Neural progenitor cell (in vitro differentiated cells): ENCODE results near the gene ASXL3. TPM values are rescaled to one million over a fixed set of nuclear protein-coding genes. Genes with fewer than 3 reads are reported as not detected.

Experiments
- DNase-seq: peaks from one replicate; pipeline ENCODE4 v3.0.0-alpha.2; 2016; ENCODE audit warnings: low spot score
- H2AFZ ChIP-seq: fragments of 200-600 bp; sonication (generic); replicated peaks from 2 replicates; pipeline ENCODE4 v1.6.1; 2016; ENCODE audit warnings: antibody characterized with exemption
- H3F3A ChIP-seq: fragments of 200-600 bp; sonication (generic); 2 replicates; pipeline ENCODE4 v1.6.1; 2016; ENCODE audit warnings: antibody characterized with exemption, low read depth
- H3K27ac ChIP-seq: fragments of 200-600 bp; sonication (generic); 2 replicates; pipeline ENCODE4 v1.5.1; 2016; ENCODE audit warnings: mild to moderate bottlenecking
- H3K27me3 ChIP-seq: fragments of 200-600 bp; sonication (generic); 2 replicates; pipeline ENCODE4 v1.6.1; 2016; ENCODE audit warnings: mild to moderate bottlenecking, moderate library complexity
- H3K36me3 ChIP-seq: fragments of 200-600 bp; sonication (generic); 2 replicates; pipeline ENCODE4 v1.5.1; 2016
- H3K4me1 ChIP-seq: fragments of 200-600 bp; sonication (generic); 2 replicates; pipeline ENCODE4 v1.6.1; 2016; ENCODE audit warnings: mixed run types
- H3K4me2 ChIP-seq: fragments of 200-600 bp; sonication (generic); 2 replicates; pipeline ENCODE4 v1.6.1; 2016
- H3K4me3 ChIP-seq: fragments of 200-600 bp; sonication (generic); 2 replicates; pipeline ENCODE4 v1.5.1; 2016
- H3K79me2 ChIP-seq: fragments of 200-600 bp; sonication (generic); 2 replicates; pipeline ENCODE4 v1.6.1; 2016; ENCODE audit warnings: low read depth
- H3K9ac ChIP-seq: fragments of 200-600 bp; sonication (generic); 2 replicates; pipeline ENCODE4 v1.6.1; 2016
- H3K9me3 ChIP-seq: fragments of 200-600 bp; sonication (generic); 2 replicates; pipeline ENCODE4 v1.5.1; 2016; ENCODE audit warnings: low read depth
- H4K20me1 ChIP-seq: fragments of 200-600 bp; sonication (generic); 2 replicates; pipeline ENCODE4 v1.6.1; 2016; ENCODE audit warnings: low read depth
- H3K27ac Mint-ChIP-seq: 3 replicates; pipeline ENCODE4 v1.8.0; 2021; ENCODE audit warnings: mixed read lengths
- H3K27me3 Mint-ChIP-seq: 2 replicates; pipeline ENCODE4 v1.8.0; 2022; ENCODE audit warnings: low read depth, mild to moderate bottlenecking, inconsistent platforms, moderate library complexity, mixed read lengths; ENCODE audit not compliant: insufficient read depth
- H3K36me3 Mint-ChIP-seq: 3 replicates; pipeline ENCODE4 v1.8.0; 2021; ENCODE audit warnings: mixed read lengths
- H3K4me1 Mint-ChIP-seq: 3 replicates; pipeline ENCODE4 v1.8.0; 2021; ENCODE audit warnings: mixed read lengths
- H3K4me3 Mint-ChIP-seq: 3 replicates; pipeline ENCODE4 v1.8.0; 2021; ENCODE audit warnings: mild to moderate bottlenecking, moderate library complexity, mixed read lengths
- H3K9me3 Mint-ChIP-seq: 3 replicates; pipeline ENCODE4 v1.8.0; 2020; ENCODE audit warnings: mixed read lengths
- EZH2 ChIP-seq: fragments of 200-600 bp; sonication (generic); IDR thresholded peaks from 2 replicates; pipeline ENCODE4 v1.6.1; 2017; ENCODE audit warnings: antibody characterized with exemption, mild to moderate bottlenecking, moderate library complexity
- EZH2phosphoT487 ChIP-seq: fragments of 200-600 bp; sonication (generic); IDR thresholded peaks from 2 replicates; pipeline ENCODE4 v1.6.1; 2017; ENCODE audit warnings: antibody characterized with exemption
- total RNA-seq: library from RNA; depleted of rRNA; stranded (reverse); fragments of >200 nt; gene quantifications from 2 replicates; pipeline ENCODE4 v1.2.3, GENCODE V29; 2015; ENCODE audit warnings: low replicate concordance
- TF ChIP-seq, protein P1 (sequence below): fragments of 200-600 bp; sonication (generic); IDR thresholded peaks from 2 replicates; pipeline ENCODE4 v1.5.1; 2017; ENCODE audit warnings: antibody characterized with exemption, mild to moderate bottlenecking

ASXL3 gene
- total RNA-seq, 1 donor from 2014 or later, result 5.1 TPM

DNA sequence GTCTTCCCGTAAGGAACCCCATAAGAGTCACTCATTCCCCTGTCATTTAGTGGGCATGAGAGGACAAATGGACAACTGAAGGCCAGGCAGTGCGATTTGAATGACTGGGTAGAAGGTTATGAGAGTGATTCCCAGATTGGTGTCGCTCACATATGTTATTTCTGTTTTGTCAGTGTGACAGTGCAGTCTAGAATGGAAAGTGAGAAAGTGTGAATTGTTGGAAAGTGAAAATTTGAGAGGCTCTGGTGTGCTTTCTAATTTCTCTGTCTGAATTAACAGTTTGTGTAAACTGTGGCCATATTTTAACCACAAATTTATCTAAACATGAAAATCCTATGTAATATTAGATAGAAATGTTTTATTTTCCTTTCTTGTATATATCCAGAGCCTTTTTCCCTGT, 49.1 kb downstream of the ASXL3 start:
- H3K9me3 ChIP-seq, result no peaks in the 10 kb centered on the region
- H3K27me3 Mint-ChIP-seq, result no peaks in the 10 kb centered on the region
- H3K4me3 ChIP-seq, result no peak overlapping the region
- no peaks in the 10 kb centered on the region for H3K9me3 Mint-ChIP-seq
- no peaks in the 10 kb centered on the region for H3K4me1 Mint-ChIP-seq
- no peaks in the 10 kb centered on the region for H3F3A ChIP-seq
- no peak overlapping the region for H3K27ac Mint-ChIP-seq
- no peaks in the 10 kb centered on the region for H3K4me1 ChIP-seq
- no peak overlapping the region for H2AFZ ChIP-seq
- no peaks in the 10 kb centered on the region for H3K79me2 ChIP-seq
- no peak overlapping the region for H3K27ac ChIP-seq
- H3K27me3 ChIP-seq, result no peaks in the 10 kb centered on the region
- no peak overlapping the region for H3K4me2 ChIP-seq
- H3K36me3 ChIP-seq, result no peaks in the 10 kb centered on the region
- no peak for DNase-seq
- H4K20me1 ChIP-seq, result no peaks in the 10 kb centered on the region
- peaks cover 7% of the 10 kb centered on the region for H3K36me3 Mint-ChIP-seq
- no peak overlapping the region for H3K4me3 Mint-ChIP-seq
- TF ChIP-seq EZH2 (no peak), EZH2phosphoT487 (no peak)
- TF ChIP-seq, protein P1, sequence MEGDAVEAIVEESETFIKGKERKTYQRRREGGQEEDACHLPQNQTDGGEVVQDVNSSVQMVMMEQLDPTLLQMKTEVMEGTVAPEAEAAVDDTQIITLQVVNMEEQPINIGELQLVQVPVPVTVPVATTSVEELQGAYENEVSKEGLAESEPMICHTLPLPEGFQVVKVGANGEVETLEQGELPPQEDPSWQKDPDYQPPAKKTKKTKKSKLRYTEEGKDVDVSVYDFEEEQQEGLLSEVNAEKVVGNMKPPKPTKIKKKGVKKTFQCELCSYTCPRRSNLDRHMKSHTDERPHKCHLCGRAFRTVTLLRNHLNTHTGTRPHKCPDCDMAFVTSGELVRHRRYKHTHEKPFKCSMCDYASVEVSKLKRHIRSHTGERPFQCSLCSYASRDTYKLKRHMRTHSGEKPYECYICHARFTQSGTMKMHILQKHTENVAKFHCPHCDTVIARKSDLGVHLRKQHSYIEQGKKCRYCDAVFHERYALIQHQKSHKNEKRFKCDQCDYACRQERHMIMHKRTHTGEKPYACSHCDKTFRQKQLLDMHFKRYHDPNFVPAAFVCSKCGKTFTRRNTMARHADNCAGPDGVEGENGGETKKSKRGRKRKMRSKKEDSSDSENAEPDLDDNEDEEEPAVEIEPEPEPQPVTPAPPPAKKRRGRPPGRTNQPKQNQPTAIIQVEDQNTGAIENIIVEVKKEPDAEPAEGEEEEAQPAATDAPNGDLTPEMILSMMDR, result no peak
- no peak overlapping the region for H3K9ac ChIP-seq

DNA sequence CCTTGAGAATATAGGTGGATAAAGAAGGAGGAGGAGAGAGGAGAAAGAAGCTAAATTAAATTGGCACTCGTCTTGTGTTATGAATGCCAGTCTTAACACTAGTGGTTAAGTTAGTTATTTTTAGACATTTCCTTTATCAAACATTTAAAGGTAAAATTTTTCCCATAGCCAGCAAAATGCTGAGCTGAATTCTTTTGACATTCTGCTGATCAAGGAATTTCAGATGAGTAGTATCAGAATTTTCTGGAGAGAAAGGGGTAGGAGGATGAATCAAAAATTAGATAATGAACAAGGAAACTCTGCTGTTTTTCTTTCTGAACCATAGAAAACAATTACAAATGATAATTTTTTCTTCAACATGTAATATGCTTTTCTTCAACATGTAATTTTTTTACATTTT, 52.5 kb downstream of the ASXL3 start:
- no peak overlapping the region for H3K4me3 Mint-ChIP-seq
- H3K9me3 Mint-ChIP-seq, result no peaks in the 10 kb centered on the region
- no peaks in the 10 kb centered on the region for H3F3A ChIP-seq

DNA sequence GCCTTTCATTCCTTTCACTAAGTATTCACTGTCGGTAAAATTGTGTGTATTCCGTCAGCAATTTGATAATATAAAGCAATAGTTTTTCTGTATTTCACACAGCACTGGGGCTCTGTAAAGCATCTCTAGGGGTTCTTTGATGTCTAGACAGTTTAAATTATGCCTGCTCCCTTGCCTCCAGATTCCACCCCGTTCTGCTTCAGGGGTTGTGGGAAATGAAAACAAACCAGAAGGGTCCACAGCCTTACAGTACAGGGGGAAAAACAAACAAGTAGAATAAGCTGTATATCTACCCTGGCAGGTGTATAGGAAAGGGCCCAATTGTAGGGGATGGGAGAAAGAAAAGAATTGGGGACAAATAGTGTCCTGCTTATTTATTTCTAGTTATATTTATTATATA, 63.1 kb downstream of the ASXL3 start:
- Mint-ChIP-seq H3K36me3 (peaks cover 3% of the 10 kb centered on the region), H3K27ac (no peak overlapping the region), H3K4me3 (no peak overlapping the region), H3K27me3 (peaks cover 2% of the 10 kb centered on the region), H3K4me1 (peaks cover 15% of the 10 kb centered on the region), H3K9me3 (no peaks in the 10 kb centered on the region)
- Histone ChIP-seq H3K4me3 (no peak overlapping the region), H3K4me1 (no peaks in the 10 kb centered on the region), H2AFZ (no peak overlapping the region), H3K9me3 (no peaks in the 10 kb centered on the region), H3F3A (no peaks in the 10 kb centered on the region), H3K36me3 (no peaks in the 10 kb centered on the region), H4K20me1 (no peaks in the 10 kb centered on the region), H3K79me2 (no peaks in the 10 kb centered on the region), H3K27me3 (no peaks in the 10 kb centered on the region), H3K9ac (no peak overlapping the region), H3K4me2 (no peak overlapping the region), H3K27ac (no peak overlapping the region)
- no peak for DNase-seq
- TF ChIP-seq EZH2phosphoT487, result no peak
- no peak for TF ChIP-seq EZH2
- TF ChIP-seq, protein P1, result no peak

More for the DNA sequence above, 52.5 kb downstream of the ASXL3 start:
- Histone ChIP-seq H3K4me3 (no peak overlapping the region), H3K9me3 (no peaks in the 10 kb centered on the region), H3K27ac (no peak overlapping the region), H4K20me1 (no peaks in the 10 kb centered on the region), H3K4me2 (no peak overlapping the region), H2AFZ (no peak overlapping the region), H3K36me3 (no peaks in the 10 kb centered on the region), H3K27me3 (no peaks in the 10 kb centered on the region), H3K4me1 (no peaks in the 10 kb centered on the region), H3K79me2 (no peaks in the 10 kb centered on the region), H3K9ac (no peak overlapping the region)
- peaks cover 7% of the 10 kb centered on the region for H3K36me3 Mint-ChIP-seq
- H3K4me1 Mint-ChIP-seq, result no peaks in the 10 kb centered on the region
- H3K27ac Mint-ChIP-seq, result no peak overlapping the region
- H3K27me3 Mint-ChIP-seq, result no peaks in the 10 kb centered on the region
- TF ChIP-seq EZH2phosphoT487 (no peak), EZH2 (no peak)
- TF ChIP-seq, protein P1, result no peak
- DNase-seq, result no peak
